HCT116 (cell line): Measurements from ENCODE around the gene CERS6. TPM values are rescaled to one million over a fixed set of nuclear protein-coding genes. Genes with fewer than 3 reads are reported as not detected.

Source experiments
- ATAC-seq: fragments of 200-7000 bp; cut with Tn5 transposase; 2 replicates; pipeline ENCODE4 v1.9.1; 2020; ENCODE audit warnings: mild to moderate bottlenecking, moderate library complexity
- BruUV-seq: library from RNA; stranded (reverse); fragments of 400-500 nt; replicated peaks from 2 replicates; lab custom pipeline; 2021; lab: Mats Ljungman, UMichigan
- CTCF ChIA-PET: fragments of 300-600 bp; sonication (Branson Sonifier 250); formaldehyde crosslinking; loops from one replicate; lab custom pipeline; 2021; ENCODE audit warnings: antibody characterized with exemption; lab: Charles Lee
- POLR2A ChIA-PET: fragments of 300-600, 350-600 bp; sonication (Branson Sonifier 250); formaldehyde crosslinking; loops from one replicate; lab custom pipeline; 2021; ENCODE audit warnings: antibody characterized with exemption; lab: Charles Lee
- RAD21 ChIA-PET, 2 experiments: fragments of 300-600 bp; sonication (Branson Sonifier 250); formaldehyde crosslinking; loops; one replicate each; lab custom pipeline; 2023; ENCODE audit warnings: low total read pairs in 2 of 2; ENCODE audit not compliant: uncharacterized antibody in 2 of 2, unreplicated experiment in 2 of 2, low non-redundant PET in 1 of 2; lab: Charles Lee
- DNase-seq: peaks from one replicate; pipeline ENCODE4 v3.0.0-alpha.2; 2010; ENCODE audit warnings: low read depth, low spot score
- H2AFZ ChIP-seq: fragments of 200-600 bp; shearing (Covaris generic), sonication (generic); 2 replicates; pipeline ENCODE4 v1.6.1; 2017; ENCODE audit warnings: low read depth, mixed run types, mixed read lengths, antibody characterized with exemption, low read length; ENCODE audit not compliant: poor library complexity, severe bottlenecking
- H3K27ac ChIP-seq: 2 replicates; pipeline ENCODE4 v1.5.1; 2012; ENCODE audit warnings: low read depth, low read length
- H3K27me3 ChIP-seq: fragments of 200-600 bp; sonication (generic); 2 replicates; pipeline ENCODE4 v1.6.1; 2016; ENCODE audit warnings: mixed run types, low read length, mixed read lengths; ENCODE audit not compliant: insufficient read depth
- H3K36me3 ChIP-seq, 2 experiments: fragments of 200-500 bp in 1 of 2; fragments of 200-600 bp in 1 of 2; sonication (Bioruptor generic) in 1 of 2; sonication (generic) in 1 of 2; 2 replicates each; pipeline versions ENCODE4 v1.5.1 to v1.6.1; 2014 to 2016; ENCODE audit warnings: low read length in 2 of 2, inconsistent platforms in 1 of 2, mixed read lengths in 1 of 2, mixed run types in 1 of 2; ENCODE audit not compliant: insufficient read depth in 2 of 2, control insufficient read depth in 1 of 2
- H3K4me1 ChIP-seq, 2 experiments: fragments of 200-600 bp in 1 of 2; sonication (generic) in 1 of 2; 2 replicates each; pipeline versions ENCODE4 v1.5.1 to v1.6.1; 2012 to 2017; ENCODE audit warnings: low read length in 2 of 2, inconsistent platforms in 1 of 2, mild to moderate bottlenecking in 1 of 2, mixed read lengths in 1 of 2, mixed run types in 1 of 2, moderate library complexity in 1 of 2; ENCODE audit not compliant: insufficient read depth in 2 of 2, control insufficient read depth in 1 of 2
- H3K4me2 ChIP-seq: fragments of 200-600 bp; sonication (generic); 2 replicates; pipeline ENCODE4 v1.6.1; 2017; ENCODE audit warnings: mixed run types, low read length, mixed read lengths
- H3K4me3 ChIP-seq, 2 experiments: fragments of 200-600 bp in 1 of 2; sonication (generic) in 1 of 2; replicated peaks in 1 of 2; 2 replicates each; pipeline ENCODE4 v1.5.1; 2011 to 2016; ENCODE audit warnings: low read length in 2 of 2, control low read depth in 1 of 2, low read depth in 1 of 2, mild to moderate bottlenecking in 1 of 2, mixed read lengths in 1 of 2, mixed run types in 1 of 2
- H3K79me2 ChIP-seq: fragments of 200-600 bp; sonication (generic); 2 replicates; pipeline ENCODE4 v1.6.1; 2017; ENCODE audit warnings: mild to moderate bottlenecking, mixed run types, low read length, moderate library complexity, mixed read lengths; ENCODE audit not compliant: insufficient read depth
- H3K9ac ChIP-seq: fragments of 200-600 bp; sonication (generic); 2 replicates; pipeline ENCODE4 v1.6.1; 2016; ENCODE audit warnings: low read length, mixed read lengths
- H3K9me2 ChIP-seq: fragments of 200-600 bp; sonication (generic), shearing (Covaris generic); 2 replicates; pipeline ENCODE4 v1.6.1; 2017; ENCODE audit warnings: mixed run types, mild to moderate bottlenecking, moderate library complexity; ENCODE audit not compliant: insufficient read depth
- H3K9me3 ChIP-seq, 2 experiments: fragments of 200-500 bp in 1 of 2; fragments of 200-600 bp in 1 of 2; sonication (Bioruptor generic) in 1 of 2; sonication (generic) in 1 of 2; 2 replicates each; pipeline ENCODE4 v1.6.1; 2014 to 2017; ENCODE audit warnings: low read length in 2 of 2, mixed read lengths in 2 of 2, inconsistent platforms in 1 of 2, low read depth in 1 of 2, mild to moderate bottlenecking in 1 of 2, mixed run types in 1 of 2, moderate library complexity in 1 of 2; ENCODE audit not compliant: control insufficient read depth in 1 of 2, insufficient read depth in 1 of 2
- H4K20me1 ChIP-seq: fragments of 200-600 bp; sonication (generic), shearing (Covaris generic); 2 replicates; pipeline ENCODE4 v1.6.1; 2017; ENCODE audit warnings: mixed run types, mild to moderate bottlenecking, moderate library complexity; ENCODE audit not compliant: insufficient read depth
- CBX3 ChIP-seq: IDR thresholded peaks from 2 replicates; pipeline ENCODE4 v1.6.1; 2012; ENCODE audit warnings: low read depth
- CEBPB ChIP-seq: IDR thresholded peaks from 2 replicates; pipeline ENCODE4 v1.6.1; 2012; ENCODE audit warnings: low read depth
- EGR1 ChIP-seq: IDR thresholded peaks from 2 replicates; pipeline ENCODE4 v1.6.1; 2012; ENCODE audit warnings: low read depth
- EZH2 ChIP-seq: fragments of 200-600 bp; sonication (generic); IDR thresholded peaks from 2 replicates; pipeline ENCODE4 v1.6.1; 2017; ENCODE audit warnings: antibody characterized with exemption, mixed run types
- EZH2phosphoT487 ChIP-seq: fragments of 200-600 bp; IDR thresholded peaks from 2 replicates; pipeline ENCODE4 v1.6.1; 2018; ENCODE audit warnings: antibody characterized with exemption, borderline replicate concordance
- MAX ChIP-seq: IDR thresholded peaks from 2 replicates; pipeline ENCODE4 v1.6.1; 2012
- POLR2AphosphoS5 ChIP-seq: IDR thresholded peaks from 2 replicates; pipeline ENCODE4 v1.6.1; 2011; ENCODE audit warnings: mild to moderate bottlenecking, low read depth, low read length, moderate library complexity
- YY1 ChIP-seq: IDR thresholded peaks from 2 replicates; pipeline ENCODE4 v1.6.1; 2011; ENCODE audit warnings: low read length, low read depth, moderate library complexity, mild to moderate bottlenecking; ENCODE audit not compliant: insufficient replicate concordance; ENCODE audit errors: extremely low read depth
- intact Hi-C: fragments of 100-400 bp; cut with micrococcal nuclease; formaldehyde crosslinking; loops from 2 replicates; pipeline ENCODE4 v1.10.0; 2022
- total RNA-seq: library from RNA; stranded (reverse); gene quantifications from one replicate; pipeline ENCODE4 v1.2.1, GENCODE V29; 2021; ENCODE audit not compliant: unreplicated experiment
- TF ChIP-seq, protein P1 (sequence below): IDR thresholded peaks from 2 replicates; pipeline ENCODE4 v1.6.1; 2011; ENCODE audit warnings: mild to moderate bottlenecking, low read length, moderate library complexity; ENCODE audit not compliant: insufficient replicate concordance; ENCODE audit errors: extremely low read depth

The CERS6 gene
- total RNA-seq, 1 experiment from 2014 or later = 37.0 TPM

GRCh38 chr2:168564641-168565040, 108.6 kb downstream of the CERS6 start:
- Histone ChIP-seq H3K27ac (no peak overlapping the region), H3K4me1 (no peaks in the 10 kb centered on the region)
- TF ChIP-seq, protein P1, sequence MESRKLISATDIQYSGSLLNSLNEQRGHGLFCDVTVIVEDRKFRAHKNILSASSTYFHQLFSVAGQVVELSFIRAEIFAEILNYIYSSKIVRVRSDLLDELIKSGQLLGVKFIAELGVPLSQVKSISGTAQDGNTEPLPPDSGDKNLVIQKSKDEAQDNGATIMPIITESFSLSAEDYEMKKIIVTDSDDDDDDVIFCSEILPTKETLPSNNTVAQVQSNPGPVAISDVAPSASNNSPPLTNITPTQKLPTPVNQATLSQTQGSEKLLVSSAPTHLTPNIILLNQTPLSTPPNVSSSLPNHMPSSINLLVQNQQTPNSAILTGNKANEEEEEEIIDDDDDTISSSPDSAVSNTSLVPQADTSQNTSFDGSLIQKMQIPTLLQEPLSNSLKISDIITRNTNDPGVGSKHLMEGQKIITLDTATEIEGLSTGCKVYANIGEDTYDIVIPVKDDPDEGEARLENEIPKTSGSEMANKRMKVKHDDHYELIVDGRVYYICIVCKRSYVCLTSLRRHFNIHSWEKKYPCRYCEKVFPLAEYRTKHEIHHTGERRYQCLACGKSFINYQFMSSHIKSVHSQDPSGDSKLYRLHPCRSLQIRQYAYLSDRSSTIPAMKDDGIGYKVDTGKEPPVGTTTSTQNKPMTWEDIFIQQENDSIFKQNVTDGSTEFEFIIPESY = no peak
- TF ChIP-seq MAX = no peak
- no peak for TF ChIP-seq POLR2AphosphoS5
- no peak for TF ChIP-seq EZH2phosphoT487
- TF ChIP-seq EZH2 = no peak
- no peak for TF ChIP-seq CEBPB
- no peak for TF ChIP-seq EGR1
- TF ChIP-seq YY1 = no peak
- TF ChIP-seq CBX3 = no peak
- TF ChIP-seq, all 23 proteins: peak for 0
- H3K4me2 ChIP-seq = no peak overlapping the region
- H4K20me1 ChIP-seq = no peaks in the 10 kb centered on the region
- DNase-seq (no peak), ATAC-seq (no peak)
- ChIA-PET POLR2A (no interaction called here), CTCF (no interaction called here), RAD21 (no interaction called here)
- no peak overlapping the region for H2AFZ ChIP-seq
- no peaks in the 10 kb centered on the region for H3K27me3 ChIP-seq
- no TSS peak for BruUV-seq
- intact Hi-C loops = no loop called here
- no peak overlapping the region for H3K4me3 ChIP-seq
- H3K9me3 ChIP-seq = no peaks in the 10 kb centered on the region
- H3K79me2 ChIP-seq = peaks cover 13% of the 10 kb centered on the region
- H3K36me3 ChIP-seq = no peaks in the 10 kb centered on the region
- H3K9me2 ChIP-seq = no peaks in the 10 kb centered on the region
- H3K9ac ChIP-seq = no peak overlapping the region
